Activated CD4-positive, alpha-beta T cell treated with anti-CD3 and anti-CD28 coated beads for 36 hours (primary cell): ENCODE data around the gene GPLD1. TPM values are rescaled to one million over a fixed set of nuclear protein-coding genes. Genes with fewer than 3 reads are reported as not detected.
A peak's percentile ranks its signal among the peaks of the same experiment; 100 is the strongest.
"Not testable (repeated sequence)": the region's sequence is repeated elsewhere in the genome, so short reads cannot be mapped to it uniquely, and the experiment has no call there.

Experiments used
- ATAC-seq: fragments of 200-7000 bp; cut with Tn5 transposase; one replicate; pipeline ENCODE4 v1.10.0; 2021; ENCODE audit warnings: mild to moderate bottlenecking, moderate library complexity
- CTCF ChIA-PET: fragments of 350-600 bp; sonication (Branson Sonifier 250); formaldehyde crosslinking; loops from one replicate; lab custom pipeline; 2021; ENCODE audit warnings: antibody characterized with exemption; lab: Charles Lee
- POLR2A ChIA-PET: fragments of 350-600 bp; sonication (Branson Sonifier 250); formaldehyde crosslinking; loops from one replicate; lab custom pipeline; 2021; ENCODE audit warnings: antibody characterized with exemption, inconsistent platforms; lab: Charles Lee
- DNase-seq: peaks from one replicate; pipeline ENCODE4 v3.0.0-alpha.2; 2020
- H3K27ac Mint-ChIP-seq: one replicate; pipeline ENCODE4 v1.8.0; 2021; ENCODE audit warnings: mixed read lengths
- H3K27me3 Mint-ChIP-seq: one replicate; pipeline ENCODE4 v1.8.0; 2021; ENCODE audit warnings: mixed read lengths
- H3K36me3 Mint-ChIP-seq: one replicate; pipeline ENCODE4 v1.8.0; 2021; ENCODE audit warnings: low read depth, mixed read lengths
- H3K4me1 Mint-ChIP-seq: one replicate; pipeline ENCODE4 v1.8.0; 2021; ENCODE audit warnings: mixed read lengths
- H3K4me3 Mint-ChIP-seq: one replicate; pipeline ENCODE4 v1.8.0; 2021; ENCODE audit warnings: mild to moderate bottlenecking, moderate library complexity, mixed read lengths
- H3K9me3 Mint-ChIP-seq: one replicate; pipeline ENCODE4 v1.8.0; 2021; ENCODE audit warnings: low read depth, mixed read lengths
- intact Hi-C, 2 experiments: fragments of 100-400 bp; cut with DNase I in 1 of 2; cut with micrococcal nuclease in 1 of 2; formaldehyde crosslinking; loops; one replicate each; pipeline versions ENCODE4 v1.14.2 to v1.15.1; 2022 to 2024; cut with DNase I, micrococcal nuclease
- total RNA-seq, 2 experiments: library from RNA; stranded (reverse); gene quantifications; one replicate each; pipeline ENCODE4 v1.2.3, GENCODE V29; 2021

GPLD1 gene
- total RNA-seq, 2 experiments from 2014 or later, result 0.62 to 0.67 TPM

- POLR2A ChIA-PET, result no interaction called here
- Mint-ChIP-seq H3K4me1 (peaks cover 7% of the 10 kb centered on the region), H3K9me3 (no peaks in the 10 kb centered on the region), H3K27me3 (no peaks in the 10 kb centered on the region), H3K4me3 (no peak overlapping the region), H3K27ac (no peak overlapping the region), H3K36me3 (no peaks in the 10 kb centered on the region)
- CTCF ChIA-PET, result interaction anchor here (0.6 to 3.2 kb wide), 12 partner anchors 8 to 247 kb away, joined by 3 to 10 read pairs (median 3); partner anchors contain the start of gene ALDH5A1
- DNase-seq (peak; percentile 65), ATAC-seq (peak; percentile 88)
- intact Hi-C loops, result loop anchor here in 1 of 2 experiments (1.0 to 10.0 kb wide), 4 partner anchors 89 to 244 kb away; no protein-coding TSS in a partner anchor
Observed at GRCh38 chr6:24520929-24521546, 31.7 kb upstream of the GPLD1 start.

- intact Hi-C loops, result no loop called here
- Mint-ChIP-seq H3K27ac (peak overlapping the region; percentile 65), H3K9me3 (no peaks in the 10 kb centered on the region), H3K27me3 (no peaks in the 10 kb centered on the region), H3K4me3 (no peak overlapping the region), H3K4me1 (peaks cover 5% of the 10 kb centered on the region), H3K36me3 (peaks cover 10% of the 10 kb centered on the region)
- POLR2A ChIA-PET, result no interaction called here
- DNase-seq (no peak), ATAC-seq (no peak)
- CTCF ChIA-PET, result no interaction called here
Observed at GRCh38 chr6:24517659-24518543, 28.5 kb upstream of the GPLD1 start.

GRCh38 chr6:24513602-24514001, 24.2 kb upstream of the GPLD1 start:
- Mint-ChIP-seq H3K27ac (no peak overlapping the region), H3K27me3 (no peaks in the 10 kb centered on the region), H3K9me3 (no peaks in the 10 kb centered on the region), H3K36me3 (peaks cover 35% of the 10 kb centered on the region), H3K4me3 (no peak overlapping the region), H3K4me1 (peaks cover 7% of the 10 kb centered on the region)
- POLR2A ChIA-PET, result interaction anchor here (0.7 kb wide), 1 partner anchor 14 kb away, joined by 3 read pairs; no protein-coding TSS in a partner anchor
- CTCF ChIA-PET, result interaction anchor here (1.7 kb wide), 1 partner anchor 19 kb away, joined by 9 read pairs; the partner anchor contains the start of gene ALDH5A1
- DNase-seq (no peak), ATAC-seq (no peak)
- intact Hi-C loops, result no loop called here

- intact Hi-C loops, POLR2A ChIA-PET, H3K4me3 Mint-ChIP-seq, H3K9me3 Mint-ChIP-seq, H3K4me1 Mint-ChIP-seq, DNase-seq, H3K27ac Mint-ChIP-seq, ATAC-seq, H3K27me3 Mint-ChIP-seq: not testable (repeated sequence)
- peaks cover 48% of the 10 kb centered on the region for H3K36me3 Mint-ChIP-seq
- CTCF ChIA-PET, result interaction anchor here (0.6 to 1.1 kb wide), 2 partner anchors 9 to 178 kb away, joined by 3 read pairs; no protein-coding TSS in a partner anchor
Observed at GRCh38 chr6:24511976-24512375, 22.6 kb upstream of the GPLD1 start.

- ChIA-PET CTCF (interaction anchor here (0.6 kb wide), 1 partner anchor 138 kb away, joined by 3 read pairs; no protein-coding TSS in a partner anchor), POLR2A (no interaction called here)
- ATAC-seq (no peak), DNase-seq (no peak)
- peaks cover 55% of the 10 kb centered on the region for H3K36me3 Mint-ChIP-seq
- H3K27me3 Mint-ChIP-seq, result no peaks in the 10 kb centered on the region
- H3K4me1 Mint-ChIP-seq, result peaks cover 2% of the 10 kb centered on the region
- H3K9me3 Mint-ChIP-seq, result peaks cover 3% of the 10 kb centered on the region
- intact Hi-C loops, result no loop called here
- no peak overlapping the region for H3K4me3 Mint-ChIP-seq
- no peak overlapping the region for H3K27ac Mint-ChIP-seq
Observed at GRCh38 chr6:24506814-24507520, 17.6 kb upstream of the GPLD1 start.

- no peak overlapping the region for H3K4me3 Mint-ChIP-seq
- ChIA-PET POLR2A (no interaction called here), CTCF (no interaction called here)
- H3K27me3 Mint-ChIP-seq, result no peaks in the 10 kb centered on the region
- peaks cover 40% of the 10 kb centered on the region for H3K36me3 Mint-ChIP-seq
- H3K27ac Mint-ChIP-seq, result no peak overlapping the region
- ATAC-seq (no peak), DNase-seq (no peak)
- intact Hi-C loops, result no loop called here
- peaks cover 3% of the 10 kb centered on the region for H3K9me3 Mint-ChIP-seq
- peaks cover 4% of the 10 kb centered on the region for H3K4me1 Mint-ChIP-seq
Observed at GRCh38 chr6:24504649-24505586, 15.5 kb upstream of the GPLD1 start.

- DNase-seq (no peak), ATAC-seq (no peak)
- ChIA-PET POLR2A (no interaction called here), CTCF (no interaction called here)
- no peak overlapping the region for H3K27ac Mint-ChIP-seq
- peaks cover 3% of the 10 kb centered on the region for H3K9me3 Mint-ChIP-seq
- H3K27me3 Mint-ChIP-seq, result no peaks in the 10 kb centered on the region
- H3K36me3 Mint-ChIP-seq, result peaks cover 39% of the 10 kb centered on the region
- H3K4me3 Mint-ChIP-seq, result no peak overlapping the region
- intact Hi-C loops, result no loop called here
- peaks cover 4% of the 10 kb centered on the region for H3K4me1 Mint-ChIP-seq
Observed at GRCh38 chr6:24504287-24504648, 14.9 kb upstream of the GPLD1 start.

GRCh38 chr6:24501914-24502313, 12.5 kb upstream of the GPLD1 start:
- CTCF ChIA-PET, result interaction anchor here (0.5 to 1.3 kb wide), 3 partner anchors 265 to 749 kb away, joined by 3 read pairs; no protein-coding TSS in a partner anchor
- no peaks in the 10 kb centered on the region for H3K27me3 Mint-ChIP-seq
- DNase-seq, result no peak
- POLR2A ChIA-PET, result no interaction called here
- intact Hi-C loops, result no loop called here
- no peak for ATAC-seq
- H3K27ac Mint-ChIP-seq, result no peak overlapping the region
- H3K4me1 Mint-ChIP-seq, result peaks cover 4% of the 10 kb centered on the region
- H3K36me3 Mint-ChIP-seq, result peaks cover 27% of the 10 kb centered on the region
- peaks cover 3% of the 10 kb centered on the region for H3K9me3 Mint-ChIP-seq
- H3K4me3 Mint-ChIP-seq, result no peak overlapping the region

GRCh38 chr6:24501374-24501773, 12.0 kb upstream of the GPLD1 start:
- H3K4me3 Mint-ChIP-seq, result no peak overlapping the region
- peaks cover 5% of the 10 kb centered on the region for H3K9me3 Mint-ChIP-seq
- ChIA-PET CTCF (interaction anchor here (0.6 to 1.3 kb wide), 3 partner anchors 11 to 750 kb away, joined by 3 read pairs; no protein-coding TSS in a partner anchor), POLR2A (no interaction called here)
- ATAC-seq, result peak; percentile 60
- intact Hi-C loops, result no loop called here
- DNase-seq, result no peak
- peaks cover 30% of the 10 kb centered on the region for H3K36me3 Mint-ChIP-seq
- H3K27me3 Mint-ChIP-seq, result no peaks in the 10 kb centered on the region
- no peak overlapping the region for H3K27ac Mint-ChIP-seq
- H3K4me1 Mint-ChIP-seq, result peaks cover 4% of the 10 kb centered on the region

GRCh38 chr6:24500683-24501082, 11.3 kb upstream of the GPLD1 start:
- Mint-ChIP-seq H3K36me3 (peaks cover 32% of the 10 kb centered on the region), H3K4me3 (no peak overlapping the region)

More at GRCh38 chr6:24500683-24501082, 11.3 kb upstream of the GPLD1 start:
- CTCF ChIA-PET, result interaction anchor here (0.7 kb wide), 1 partner anchor 11 kb away, joined by 3 read pairs; no protein-coding TSS in a partner anchor
- POLR2A ChIA-PET, result no interaction called here
- no peak overlapping the region for H3K27ac Mint-ChIP-seq
- intact Hi-C loops, result no loop called here
- peaks cover 4% of the 10 kb centered on the region for H3K4me1 Mint-ChIP-seq
- no peak for DNase-seq
- peaks cover 5% of the 10 kb centered on the region for H3K9me3 Mint-ChIP-seq
- no peaks in the 10 kb centered on the region for H3K27me3 Mint-ChIP-seq
- no peak for ATAC-seq
